Hepatic stellate cell (primary cell): ENCODE data around the gene RFPL1.
"Not testable (repeated sequence)": the region's sequence is repeated elsewhere in the genome, so short reads cannot be mapped to it uniquely, and the experiment has no call there.

Experiments
- DNase-seq: peaks from one replicate; pipeline ENCODE4 v3.0.0; 2011; ENCODE audit warnings: low spot score

RFPL1 gene

DNA sequence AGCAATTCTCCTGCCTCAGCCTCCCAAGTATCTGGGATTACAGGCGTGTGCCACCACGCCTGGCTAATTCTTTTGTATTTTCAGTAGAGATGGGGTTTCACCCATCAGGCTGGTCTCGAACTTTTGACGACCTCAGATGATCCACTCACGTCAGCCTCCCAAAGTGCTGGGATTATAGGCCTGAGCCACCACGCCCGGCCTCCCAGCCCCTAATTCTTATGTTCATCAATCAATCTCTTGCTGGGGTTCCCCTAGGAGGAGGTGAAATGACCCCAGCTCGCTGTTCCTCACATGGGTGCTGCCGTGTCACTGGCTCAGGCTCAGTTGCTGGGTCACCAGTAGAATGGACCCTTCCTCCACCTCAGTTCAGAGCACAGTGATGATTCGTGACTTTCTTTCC, at the start of gene RFPL1:
RFPL1 (plus strand) TSS at position 301 of the 400 bp plus-strand sequence.
- not testable (repeated sequence) for DNase-seq

DNA sequence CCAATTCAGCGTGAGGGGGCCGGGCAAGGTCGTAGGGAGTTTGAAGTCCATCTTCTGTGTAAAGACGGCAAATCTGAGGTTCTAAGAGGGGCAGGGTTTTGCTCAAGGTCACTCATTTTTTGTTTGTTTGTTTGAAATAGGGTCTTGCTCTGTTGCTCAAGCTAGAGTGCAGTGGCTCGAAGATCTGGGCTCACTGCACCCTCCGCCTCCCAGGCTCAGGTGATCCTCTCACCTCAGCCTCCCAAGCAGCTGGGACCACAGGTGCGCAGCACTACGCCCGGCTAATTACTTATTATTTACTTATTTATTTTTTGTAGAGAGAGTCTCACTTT, 49.7 kb upstream of the RFPL1 start:
- DNase-seq, result no peak

DNA sequence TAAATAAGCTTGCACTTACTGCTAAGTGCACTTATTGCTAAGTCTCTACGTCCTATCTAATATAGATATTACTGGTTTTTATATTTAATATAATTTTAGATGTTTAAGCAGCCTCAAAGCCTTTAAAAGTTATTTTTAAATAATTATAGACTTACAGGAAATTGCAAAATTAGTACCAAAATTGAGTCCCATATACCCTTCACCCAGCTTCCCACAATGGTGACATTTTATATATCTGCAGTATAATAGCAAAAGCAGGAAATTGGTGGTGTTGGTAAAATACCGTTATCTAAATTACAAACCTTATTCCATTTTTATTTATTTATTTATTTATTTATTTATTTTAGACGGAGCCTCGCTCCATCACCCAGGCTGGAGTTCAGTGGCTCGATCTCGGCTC, 48.1 kb upstream of the RFPL1 start:
- DNase-seq, result no peak

- no peak for DNase-seq
Observed at GRCh38 chr22:29391546-29391945, 46.8 kb upstream of the RFPL1 start.

DNA sequence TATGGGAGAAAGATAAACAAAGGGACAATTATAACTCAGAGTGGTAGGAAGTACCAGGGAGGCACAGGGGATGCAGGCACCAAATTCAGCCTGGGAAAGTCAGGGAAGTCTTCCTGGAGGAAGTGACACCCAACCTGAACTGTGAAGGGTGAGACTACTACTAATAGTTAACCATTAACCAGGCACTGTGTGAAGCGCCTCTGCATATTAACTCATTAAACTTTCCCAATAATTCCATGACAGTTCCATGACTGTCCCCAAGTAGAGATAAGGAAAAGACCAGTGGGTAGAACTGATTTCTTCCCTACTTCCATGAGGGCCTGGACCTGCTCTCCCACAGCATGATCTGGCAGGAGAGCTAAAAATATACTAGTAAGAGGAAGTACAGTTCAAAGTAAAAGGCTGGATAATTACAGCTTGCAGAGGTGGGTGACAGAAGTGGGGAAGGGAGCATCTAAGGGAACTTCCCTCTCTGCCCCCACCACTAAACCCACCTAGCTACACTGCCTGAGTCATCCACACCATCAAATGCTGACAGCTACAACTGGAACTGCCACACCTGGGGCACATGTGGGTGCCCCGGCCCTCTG, 45.3 kb upstream of the RFPL1 start:
- DNase-seq, result no peak

DNA sequence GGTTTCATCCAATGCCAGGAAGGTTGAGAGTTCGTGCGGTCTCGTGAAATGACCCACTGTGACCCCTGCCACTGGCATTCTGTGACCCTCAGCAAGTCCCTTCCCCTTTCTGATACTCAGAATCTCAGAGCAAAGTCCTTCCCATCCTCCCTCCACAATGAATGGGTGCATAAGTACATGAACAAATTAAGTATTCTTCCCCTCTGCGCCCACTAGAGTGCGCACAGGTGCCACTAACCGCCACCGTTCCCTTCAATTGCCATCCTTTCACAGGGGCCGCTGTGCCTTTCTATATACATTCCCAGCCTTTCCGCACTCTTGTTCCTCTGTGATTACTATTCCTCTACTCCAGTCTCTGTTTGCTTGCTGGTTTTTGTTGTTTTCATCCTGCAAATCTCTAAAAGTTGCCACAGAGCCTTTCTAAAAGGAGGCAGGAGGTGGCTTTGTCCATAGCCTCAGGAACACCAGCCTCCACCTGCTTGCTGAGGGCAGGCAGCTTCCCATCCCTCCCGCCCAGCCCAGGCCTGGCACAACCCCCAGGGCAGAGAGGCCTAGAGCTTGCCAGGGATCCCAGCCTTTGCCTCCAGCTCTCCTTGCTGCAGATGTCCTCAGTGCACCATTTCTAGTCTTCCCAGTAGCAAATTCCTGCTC, 43.3 kb upstream of the RFPL1 start:
- peak; percentile 83 for DNase-seq

DNA sequence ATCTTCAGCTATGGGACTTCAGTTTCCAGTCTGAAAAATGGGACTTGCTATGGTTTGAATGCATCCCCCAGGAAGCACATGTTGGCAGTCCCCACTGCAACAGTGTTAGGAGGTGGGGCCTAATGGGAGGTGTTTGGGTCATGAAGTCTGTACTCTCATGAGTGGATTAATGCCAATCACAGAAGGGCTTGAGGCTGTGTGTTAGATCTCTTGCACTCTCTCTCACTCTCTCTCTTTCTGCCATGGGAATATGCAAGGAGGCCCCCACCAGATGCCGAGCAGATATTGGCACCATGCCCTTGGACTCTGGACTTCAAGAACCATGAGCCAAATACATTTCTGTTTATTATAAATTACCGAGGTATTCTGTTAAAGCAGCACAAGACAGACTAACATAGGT, 42.3 kb upstream of the RFPL1 start:
- DNase-seq, result no peak

- DNase-seq, result no peak
Observed at GRCh38 chr22:29397791-29398190, 40.6 kb upstream of the RFPL1 start.

GRCh38 chr22:29400576-29400975, 37.8 kb upstream of the RFPL1 start:
- DNase-seq, result no peak

DNA sequence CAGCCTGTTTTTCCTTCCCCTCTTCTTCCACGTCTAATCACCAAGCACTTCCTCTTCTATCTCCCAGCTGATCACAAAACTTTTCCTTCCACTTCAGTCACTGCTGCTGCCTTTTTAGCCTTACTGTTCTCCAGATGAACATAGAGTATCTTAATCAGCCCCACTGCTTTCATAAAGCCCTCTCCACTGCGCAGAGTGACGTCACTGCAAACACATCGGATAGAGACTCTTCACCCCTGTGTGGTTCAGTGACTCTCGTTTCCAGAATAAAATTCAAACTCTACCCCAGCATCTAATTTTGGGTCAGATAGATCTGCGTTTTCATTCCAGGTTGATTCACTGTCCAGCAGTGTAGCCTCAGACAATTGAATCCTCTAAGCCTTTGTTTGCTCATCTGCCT, 36.8 kb upstream of the RFPL1 start:
- not testable (repeated sequence) for DNase-seq

DNA sequence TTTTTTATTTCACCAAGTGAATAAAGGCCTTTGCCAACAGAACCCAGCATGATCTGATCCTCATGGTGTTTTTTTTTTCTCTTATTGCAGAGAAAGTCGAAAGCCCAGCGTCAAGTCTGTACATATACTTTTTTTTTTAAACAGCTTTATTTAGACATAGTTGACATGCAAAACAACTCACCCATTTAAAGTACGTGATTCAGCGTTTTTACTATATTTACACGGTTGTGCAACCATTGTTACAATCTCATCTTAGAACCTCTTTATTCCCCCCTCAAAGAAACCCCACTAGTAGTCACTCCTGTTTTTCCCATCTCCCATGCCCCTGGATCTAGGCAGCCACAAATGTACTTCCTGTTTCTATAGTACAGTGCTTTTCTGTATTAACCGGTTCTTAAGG, 29.4 kb upstream of the RFPL1 start:
- no peak for DNase-seq

DNA sequence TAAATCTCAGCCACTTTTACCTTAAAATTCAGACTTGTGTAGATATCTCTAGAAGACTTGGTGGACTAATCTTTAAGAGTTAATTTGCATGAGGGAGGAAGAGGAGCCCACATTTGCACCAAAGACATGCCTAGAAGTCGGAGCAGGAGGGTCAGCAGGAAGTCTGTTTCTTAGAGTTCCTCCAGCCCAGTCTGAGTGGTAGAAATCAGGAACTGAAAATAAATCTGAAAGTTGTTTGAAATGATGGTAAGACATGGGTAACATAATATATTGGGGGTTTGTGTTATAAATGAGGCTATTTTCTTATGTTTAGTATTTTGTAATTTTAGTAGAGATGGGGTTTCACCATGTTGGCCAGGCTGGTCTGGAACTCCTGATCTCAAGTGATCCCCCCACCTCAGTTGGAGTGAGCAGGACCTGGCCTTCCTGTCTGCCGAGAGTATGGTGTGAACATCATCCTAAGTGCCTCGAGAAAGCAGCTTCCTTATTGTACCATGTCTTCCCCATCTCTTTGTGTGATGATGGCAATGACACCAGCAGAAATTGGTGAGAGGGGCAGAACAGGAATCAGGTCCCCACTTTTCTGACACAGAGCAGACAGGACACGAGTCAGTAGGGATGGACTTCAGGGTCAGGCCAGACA, 26.7 kb upstream of the RFPL1 start:
- DNase-seq, result not testable (repeated sequence)

DNA sequence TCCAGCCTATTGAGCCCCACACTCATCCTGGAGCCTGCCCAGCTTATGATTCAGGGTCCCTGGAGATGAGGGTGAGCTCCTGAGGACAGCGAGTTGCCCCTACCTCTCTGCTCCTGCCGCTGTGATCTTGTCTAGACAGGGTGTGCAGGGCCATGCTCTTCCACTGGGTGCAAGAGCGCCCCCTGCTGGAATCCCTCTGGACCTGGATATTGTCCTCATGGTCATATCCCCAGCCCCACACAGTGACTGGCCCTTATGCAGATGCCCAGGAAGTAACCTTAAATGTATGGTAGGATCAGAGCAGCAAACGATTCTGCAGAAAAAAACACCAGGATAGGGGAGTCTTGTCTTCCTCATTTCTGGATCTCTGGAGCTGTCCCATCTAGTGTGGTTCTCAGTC, 25.6 kb upstream of the RFPL1 start:
- DNase-seq, result not testable (repeated sequence)

- DNase-seq, result not testable (repeated sequence)
Observed at GRCh38 chr22:29414951-29415591, 23.3 kb upstream of the RFPL1 start.

- DNase-seq, result not testable (repeated sequence)
Observed at GRCh38 chr22:29418704-29419103, 19.7 kb upstream of the RFPL1 start.

DNA sequence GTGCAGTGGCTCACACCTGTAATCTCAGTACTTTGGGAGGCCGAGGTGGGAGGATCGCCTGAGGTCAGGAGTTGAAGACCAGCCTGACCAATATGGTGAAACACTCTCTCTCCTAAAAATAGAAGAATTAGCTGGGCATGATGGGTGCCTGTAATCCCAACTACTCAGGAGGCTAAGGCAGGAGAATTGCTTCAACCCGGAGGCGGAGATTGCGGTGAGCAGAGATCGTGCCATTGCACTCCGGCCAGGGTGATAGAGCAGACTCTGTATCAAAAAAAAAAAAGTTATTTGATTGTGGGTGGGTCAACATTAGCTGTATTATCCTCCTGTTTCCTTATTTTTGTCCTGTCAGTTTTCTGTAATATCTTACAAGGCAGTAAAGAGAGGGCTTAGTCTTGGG, 11.9 kb upstream of the RFPL1 start:
- no peak for DNase-seq

DNA sequence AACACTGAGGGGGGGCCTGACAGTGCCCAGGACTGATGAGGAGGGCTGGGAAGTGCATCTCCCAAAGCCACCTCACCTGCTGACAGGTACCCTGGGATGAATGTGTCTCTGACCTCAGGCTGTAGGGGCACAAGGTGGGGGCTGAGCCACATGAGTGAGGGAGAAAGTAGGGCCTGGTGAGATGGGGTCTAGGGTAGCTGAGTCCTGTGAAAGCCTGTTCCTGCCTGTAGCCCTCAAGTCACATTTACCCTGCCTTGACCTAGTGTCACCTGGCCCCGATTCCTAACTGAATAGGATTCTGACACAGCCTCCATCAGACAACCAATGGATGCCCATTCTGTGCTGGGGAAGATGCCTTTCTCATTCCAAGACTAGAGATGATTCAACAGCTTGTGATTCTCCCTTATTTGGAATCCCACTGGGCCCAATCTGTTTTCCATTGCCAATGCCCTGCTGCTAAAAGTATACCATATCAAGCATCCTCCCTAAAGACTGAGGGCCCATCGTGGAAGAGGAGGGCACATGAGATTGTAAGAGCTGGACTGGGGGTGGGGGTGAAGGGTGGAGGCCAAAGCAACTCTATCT, 11.1 kb upstream of the RFPL1 start:
- DNase-seq, result peak; percentile 12

- no peak for DNase-seq
Observed at GRCh38 chr22:29431986-29432385, 6.4 kb upstream of the RFPL1 start.

- no peak for DNase-seq
Observed at GRCh38 chr22:29433856-29434255, 4.5 kb upstream of the RFPL1 start.

- DNase-seq, result no peak
Observed at GRCh38 chr22:29434288-29434687, 4.1 kb upstream of the RFPL1 start.

GRCh38 chr22:29435236-29436136, 2.9 kb upstream of the RFPL1 start:
- DNase-seq, result no peak

DNA sequence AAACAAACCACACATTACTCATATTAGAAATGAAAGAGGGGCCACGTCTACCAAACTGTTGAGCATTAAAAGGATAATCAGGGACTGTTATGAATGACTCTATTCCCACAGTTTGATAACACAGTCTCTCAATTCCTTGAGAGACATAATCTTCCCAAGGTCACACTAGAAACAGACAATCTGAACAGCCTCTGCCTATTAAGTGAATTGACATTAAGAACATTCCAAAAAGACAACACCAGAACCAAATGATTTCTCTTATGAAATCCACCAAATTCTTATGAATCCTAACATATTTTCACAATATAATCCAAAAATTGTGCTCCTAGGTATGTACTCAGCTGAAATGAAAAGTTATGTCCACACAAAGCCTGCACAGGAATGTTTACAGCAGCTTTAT, 4.6 kb downstream of the RFPL1 start:
- no peak for DNase-seq
